ENCODE data around the gene CD19. TPM values are rescaled to one million over a fixed set of nuclear protein-coding genes. Genes with fewer than 3 reads are reported as not detected.

Gene CD19
- total and polyA plus RNA-seq, 2 of the 8 experiments (the other 6 are each of a cell fraction or from before 2014, with no cell fraction given), result 0.57 to 0.65 TPM

GRCh38 chr16:28895609-28896008 is 36.2 kb upstream of the CD19 start (continued):
- TF ChIP-seq USF2 (IDR thresholded peaks at IDR 0.05; ENCODE audit: low read length), result no peak
- no peak for TF ChIP-seq HDAC2 (IDR thresholded peaks at IDR 0.05; ENCODE audit: borderline replicate concordance in 1 of 2, low read depth in 2 of 2, low read length in 2 of 2)
- TF ChIP-seq POLR2A (IDR thresholded peaks at IDR 0.05; ENCODE audit: control extremely low read depth in 1 of 2, low read depth in 2 of 2, low read length in 2 of 2), result no peak
- no peak for TF ChIP-seq SAP30 (IDR thresholded peaks at IDR 0.05; ENCODE audit: insufficient read depth, insufficient replicate concordance, low read length)
- TF ChIP-seq TEAD4 (IDR thresholded peaks at IDR 0.05; ENCODE audit: low read depth, low read length), result no peak
- TF ChIP-seq SP1 (IDR thresholded peaks at IDR 0.05; ENCODE audit: low read depth, low read length), result no peak

Measured in H1 (cell line).